ENCODE data around the gene LRPPRC.
A peak's percentile ranks its signal among the peaks of the same experiment; 100 is the strongest.
"Not testable (repeated sequence)": the region's sequence is repeated elsewhere in the genome, so short reads cannot be mapped to it uniquely, and the experiment has no call there.

Gene LRPPRC

GRCh38 chr2:43995733-43996533 lies at the start of gene LRPPRC:
Gene LRPPRC, minus strand, starts transcription at chr2:43995989. Its CDS starts 42 bp downstream, at chr2:43995947.
- peak; percentile 98 for DNase-seq (ENCODE audit: low spot score)

GRCh38 chr2:44045061-44045460 lies 49.3 kb upstream of the LRPPRC start:
- no peak for DNase-seq (ENCODE audit: low spot score)

GRCh38 chr2:44044281-44044720 lies 48.5 kb upstream of the LRPPRC start:
- DNase-seq (ENCODE audit: low spot score): peak; percentile 90

- no peak for DNase-seq (ENCODE audit: low spot score)
Measured at GRCh38 chr2:44040365-44040764, 44.6 kb upstream of the LRPPRC start.

- DNase-seq (ENCODE audit: low spot score): no peak
Measured at GRCh38 chr2:44038277-44038676, 42.5 kb upstream of the LRPPRC start.

GRCh38 chr2:44037221-44037620 lies 41.4 kb upstream of the LRPPRC start:
- DNase-seq (ENCODE audit: low spot score): no peak

GRCh38 chr2:44033947-44034346 lies 38.2 kb upstream of the LRPPRC start:
- no peak for DNase-seq (ENCODE audit: low spot score)

GRCh38 chr2:44027076-44027475 lies 31.3 kb upstream of the LRPPRC start:
- not testable (repeated sequence) for DNase-seq (ENCODE audit: low spot score)

- peak; percentile 77 for DNase-seq (ENCODE audit: low spot score)
Measured at GRCh38 chr2:44016282-44016681, 20.5 kb upstream of the LRPPRC start.

- DNase-seq (ENCODE audit: low spot score): no peak
Measured at GRCh38 chr2:44015239-44015638, 19.4 kb upstream of the LRPPRC start.

- DNase-seq (ENCODE audit: low spot score): not testable (repeated sequence)
Measured at GRCh38 chr2:44013205-44013604, 17.4 kb upstream of the LRPPRC start.

GRCh38 chr2:44010266-44010665 lies 14.5 kb upstream of the LRPPRC start:
- DNase-seq (ENCODE audit: low spot score): no peak

GRCh38 chr2:44009136-44009735 lies 13.4 kb upstream of the LRPPRC start:
- DNase-seq (ENCODE audit: low spot score): peak; percentile 11

GRCh38 chr2:44005846-44006245 lies 10.1 kb upstream of the LRPPRC start:
- DNase-seq (ENCODE audit: low spot score): no peak

GRCh38 chr2:44004735-44005602 lies 9.2 kb upstream of the LRPPRC start:
- DNase-seq (ENCODE audit: low spot score): no peak

- DNase-seq (ENCODE audit: low spot score): no peak
Measured at GRCh38 chr2:44001716-44002115, 5.9 kb upstream of the LRPPRC start.

- DNase-seq (ENCODE audit: low spot score): no peak
Measured at GRCh38 chr2:43998263-43998662, 2.5 kb upstream of the LRPPRC start.

- DNase-seq (ENCODE audit: low spot score): no peak
Measured at GRCh38 chr2:43993437-43993836, 2.4 kb downstream of the LRPPRC start.

GRCh38 chr2:43989545-43989944 lies 6.2 kb downstream of the LRPPRC start:
- no peak for DNase-seq (ENCODE audit: low spot score)

- no peak for DNase-seq (ENCODE audit: low spot score)
Measured at GRCh38 chr2:43986600-43986999, 9.2 kb downstream of the LRPPRC start.

GRCh38 chr2:43985359-43985758 lies 10.4 kb downstream of the LRPPRC start:
- no peak for DNase-seq (ENCODE audit: low spot score)

- DNase-seq (ENCODE audit: low spot score): no peak
Measured at GRCh38 chr2:43984533-43984932, 11.3 kb downstream of the LRPPRC start.

GRCh38 chr2:43980902-43981301 lies 14.9 kb downstream of the LRPPRC start:
- DNase-seq (ENCODE audit: low spot score): no peak
